G401 (cell line): ENCODE results near the gene AMH. TPM values are rescaled to one million over a fixed set of nuclear protein-coding genes. Genes with fewer than 3 reads are reported as not detected.

Source experiments
- DNase-seq: peaks from one replicate; pipeline ENCODE4 v3.0.0-alpha.2; 2015; ENCODE audit warnings: low spot score
- in situ Hi-C: cut with HindIII; loops from 2 replicates; pipeline ENCODE4 v1.10.0; 2016; ENCODE audit warnings: low sequenced_read_pairs, mixed read lengths
- total RNA-seq: library from RNA; depleted of rRNA; stranded (reverse); fragments of >200 nt; shearing (Covaris generic); gene quantifications from 2 replicates; pipeline ENCODE4 v1.2.3, GENCODE V29; 2014

The AMH gene
- total RNA-seq, 1 experiment from 2014 or later: 2.6 TPM

DNA sequence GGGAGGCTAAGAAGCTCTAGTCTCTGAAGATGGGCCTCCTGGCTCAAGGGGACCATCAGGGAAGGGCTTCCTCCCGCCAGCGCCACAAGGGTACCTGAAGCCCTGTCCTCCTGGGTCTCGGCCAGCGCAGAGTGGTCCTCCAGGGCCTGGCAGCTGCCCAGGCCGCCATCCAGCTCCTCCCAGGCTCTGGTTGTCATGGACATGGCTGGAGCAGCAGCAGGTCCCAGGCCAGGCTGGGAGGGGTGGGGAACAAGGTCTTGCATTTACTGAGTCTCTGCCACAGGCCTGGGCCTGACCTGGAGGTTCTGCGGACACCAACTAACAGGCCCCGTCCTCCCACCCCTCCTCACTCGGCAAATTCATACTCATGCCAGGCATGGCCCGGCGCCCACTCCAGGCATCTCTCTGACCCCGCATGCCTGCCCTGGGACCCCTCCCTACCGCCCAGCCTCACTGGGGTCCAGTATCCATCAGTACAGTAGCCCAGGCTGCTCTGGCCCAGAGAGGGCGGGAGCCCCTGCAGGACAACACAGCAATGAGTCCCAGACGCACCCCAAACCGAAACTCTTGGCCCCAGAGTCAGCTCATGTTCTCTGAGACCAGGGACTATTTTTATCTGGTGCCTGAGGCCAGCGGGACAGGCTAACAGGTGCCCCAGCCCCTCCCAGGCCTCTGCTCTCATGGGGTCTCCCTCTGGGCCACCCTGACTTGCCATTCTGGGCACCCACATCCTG, 6.2 kb downstream of the AMH start:
- DNase-seq: no peak
- in situ Hi-C loops: no loop called here

DNA sequence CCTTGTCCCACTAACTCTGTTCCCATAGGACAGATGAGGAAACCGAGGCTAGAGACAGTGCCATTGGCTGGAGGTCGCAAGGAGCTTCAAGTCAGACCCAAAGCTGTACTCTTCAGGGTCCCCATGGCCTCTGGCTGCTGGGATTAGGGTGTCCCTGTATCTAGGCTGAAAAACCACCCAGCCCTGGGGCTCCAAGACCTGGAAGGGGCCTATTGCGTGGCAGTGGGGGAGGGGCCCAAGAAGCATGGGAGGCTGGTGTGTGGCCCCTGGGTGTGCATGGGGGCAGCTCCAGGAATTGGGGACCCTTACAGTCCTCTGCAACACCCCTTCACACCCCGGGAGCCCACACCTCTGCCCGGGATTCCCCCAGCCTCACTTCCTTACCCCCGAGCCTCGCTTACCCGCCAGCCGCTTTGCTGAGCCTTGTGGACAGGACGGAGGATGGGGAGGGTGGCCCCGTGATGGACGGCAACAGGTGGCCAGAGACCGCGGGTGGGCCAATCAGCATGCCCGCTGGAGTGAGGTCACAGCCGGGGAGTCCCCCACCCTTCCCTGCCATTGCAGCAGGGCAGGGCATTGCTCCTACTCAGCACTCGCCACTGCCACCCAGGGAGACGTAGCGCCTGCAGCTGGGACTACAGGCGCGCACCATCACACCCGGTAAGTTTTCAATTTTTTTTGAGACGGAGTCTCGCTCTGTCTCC, 7.0 kb downstream of the AMH start, which contains the start of gene JSRP1:
JSRP1 (minus strand) TSS at position 436 of the 704 bp plus-strand sequence. CDS start 1,103 bp downstream, outside the sequence.
- no peak for DNase-seq
- in situ Hi-C loops: no loop called here

DNA sequence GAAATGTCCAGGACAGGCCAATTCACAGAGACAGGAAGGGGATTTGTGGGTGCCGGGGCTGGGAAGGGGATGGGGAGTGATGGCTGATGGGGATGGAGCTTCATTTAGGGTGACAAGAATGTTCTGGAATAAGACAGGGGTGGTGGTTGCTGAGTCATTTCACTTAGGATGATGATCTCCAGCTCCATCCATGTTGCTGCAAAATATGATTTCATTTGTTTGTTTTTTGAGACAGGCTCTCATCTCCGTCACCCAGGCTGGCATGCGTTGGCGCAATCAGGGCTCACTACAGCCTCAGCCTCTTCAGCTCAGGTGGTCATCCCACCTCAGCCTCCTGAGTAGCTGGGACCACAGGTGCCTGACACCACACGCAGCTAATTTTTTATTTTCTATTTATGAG, 10.2 kb downstream of the AMH start:
- DNase-seq: no peak
- in situ Hi-C loops: no loop called here

DNA sequence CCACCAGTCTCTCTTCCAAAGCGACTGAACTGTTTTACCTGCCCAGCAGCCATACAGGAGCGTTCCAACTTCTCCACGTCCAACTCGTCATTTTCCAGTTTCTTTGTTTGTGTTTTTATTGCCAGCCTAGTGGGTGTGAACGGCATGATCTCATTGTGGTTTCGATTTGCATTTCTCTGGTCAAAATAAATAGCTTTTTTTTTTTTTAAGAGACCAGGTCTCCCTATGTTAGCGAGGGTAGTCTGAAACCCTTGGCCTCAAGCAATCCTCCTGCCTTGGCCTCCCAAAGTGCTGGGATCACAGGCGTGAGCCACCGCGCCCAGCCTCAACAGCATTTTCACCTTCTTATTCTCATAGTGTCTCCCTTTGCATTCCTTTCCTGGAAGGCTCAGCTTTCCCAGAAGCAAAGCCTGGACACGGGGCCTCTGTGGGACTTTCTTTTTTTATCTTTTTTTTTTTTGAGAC, 11.2 kb downstream of the AMH start:
- in situ Hi-C loops: no loop called here
- DNase-seq: no peak

DNA sequence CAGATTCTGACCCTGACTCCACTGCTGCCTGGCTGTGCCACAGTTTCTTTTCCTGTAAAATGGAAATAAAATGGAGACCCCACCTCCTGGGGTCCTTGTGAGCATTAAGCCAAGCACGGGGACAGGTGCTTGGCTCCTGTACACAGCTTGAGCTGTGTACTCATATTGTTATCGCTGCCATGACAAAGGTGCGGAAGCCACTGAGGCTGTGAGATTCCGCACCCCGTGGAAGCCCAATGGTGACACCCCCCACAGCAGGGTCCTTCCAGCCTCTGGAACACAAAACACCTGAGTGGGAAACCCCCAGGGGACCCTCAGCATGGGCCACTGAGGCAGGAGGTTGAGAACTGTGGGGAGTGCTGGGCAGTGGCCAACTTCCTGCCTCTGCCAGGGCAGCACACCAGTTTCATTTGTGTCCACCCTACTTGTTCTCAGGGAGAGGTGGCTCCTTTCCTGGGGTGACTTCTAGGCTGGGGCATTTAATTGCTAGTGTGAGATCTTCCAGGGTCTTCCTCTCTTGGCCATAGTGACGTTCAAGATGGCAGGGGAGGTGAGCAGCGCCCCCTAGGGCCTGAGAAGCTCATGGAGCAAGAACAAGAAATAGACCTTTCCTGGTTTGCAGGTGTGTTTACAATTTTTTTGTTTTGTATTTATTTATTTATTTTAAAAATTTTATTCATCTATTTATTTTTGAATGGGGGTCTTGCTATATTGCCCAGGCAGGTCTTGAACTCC, 12.5 kb downstream of the AMH start:
- in situ Hi-C loops: no loop called here
- DNase-seq: no peak

DNA sequence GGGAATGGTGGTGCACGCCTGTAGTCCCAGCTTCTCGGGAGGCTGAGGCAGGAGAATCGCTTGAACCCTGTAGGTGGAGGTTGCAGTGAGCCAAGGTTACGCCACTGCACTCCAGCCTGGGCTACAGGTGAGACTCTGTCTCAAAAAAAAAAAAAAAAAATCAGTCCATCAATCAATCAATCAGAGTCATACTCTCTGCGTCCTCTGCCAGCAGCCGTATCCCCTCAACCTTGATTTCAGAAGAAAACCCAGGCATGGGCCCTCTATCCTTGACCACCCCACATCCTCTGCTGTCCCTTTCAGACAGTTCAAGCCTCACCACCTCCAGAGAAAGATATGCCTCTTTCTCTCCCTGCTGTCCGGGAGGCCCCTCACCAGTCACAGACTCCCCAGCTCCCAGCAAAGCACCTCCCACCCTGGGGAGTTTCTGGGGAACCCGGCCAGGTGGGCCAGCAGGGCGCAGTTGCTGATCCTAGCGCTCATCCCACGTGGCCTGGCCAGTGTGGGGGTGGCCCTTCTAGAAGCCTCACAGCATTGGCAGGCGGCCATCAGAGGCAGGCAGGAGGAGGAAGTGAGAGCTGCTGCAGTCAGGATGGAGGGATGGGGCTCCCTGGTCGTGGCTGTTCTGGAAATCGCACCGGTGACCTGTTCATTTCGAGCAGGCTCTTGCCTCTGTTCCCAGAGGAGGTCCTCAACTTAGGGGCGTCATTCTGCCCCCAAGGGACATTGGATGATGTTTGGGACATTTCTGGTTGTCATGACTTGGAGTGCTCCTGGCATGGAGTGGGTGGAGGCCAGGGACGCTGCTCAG, 17.3 kb downstream of the AMH start:
- peak; percentile 83 for DNase-seq
- in situ Hi-C loops: no loop called here

DNA sequence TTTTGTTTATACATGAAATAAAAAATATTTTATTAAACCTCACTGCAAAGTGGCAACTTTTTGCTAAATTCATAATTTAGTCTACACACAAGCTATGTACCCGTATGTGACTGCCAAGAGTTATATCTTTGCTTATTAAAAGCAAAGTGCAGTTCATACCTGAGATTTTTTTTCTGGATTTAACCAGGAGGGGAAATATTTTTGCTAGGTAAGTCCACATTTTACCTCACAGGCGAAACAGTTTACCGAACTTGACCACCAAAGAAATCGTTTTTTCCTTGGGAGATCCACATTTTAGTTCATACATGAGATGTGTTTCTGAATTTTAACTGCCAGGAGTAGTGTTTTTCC, 19.3 kb downstream of the AMH start:
- in situ Hi-C loops: no loop called here
- DNase-seq: no peak

DNA sequence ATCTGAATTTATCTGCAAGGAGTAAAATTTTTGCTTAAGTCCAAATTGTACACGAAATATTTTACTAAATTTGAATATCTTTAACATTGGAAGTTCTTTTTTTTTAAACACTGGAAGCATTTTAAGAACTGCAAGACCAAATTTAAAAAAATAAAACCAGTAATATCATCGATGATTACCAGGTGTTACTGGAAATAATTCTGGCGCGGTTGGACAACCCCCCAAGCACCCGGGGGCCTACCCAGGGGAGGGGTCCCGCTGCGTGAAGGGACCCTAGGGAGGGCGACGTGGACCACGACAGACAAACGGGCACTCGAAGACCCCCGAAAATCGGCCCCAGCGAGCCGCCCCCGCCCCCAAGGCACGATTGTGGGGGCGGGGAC, 19.7 kb downstream of the AMH start:
- no peak for DNase-seq
- in situ Hi-C loops: no loop called here

DNA sequence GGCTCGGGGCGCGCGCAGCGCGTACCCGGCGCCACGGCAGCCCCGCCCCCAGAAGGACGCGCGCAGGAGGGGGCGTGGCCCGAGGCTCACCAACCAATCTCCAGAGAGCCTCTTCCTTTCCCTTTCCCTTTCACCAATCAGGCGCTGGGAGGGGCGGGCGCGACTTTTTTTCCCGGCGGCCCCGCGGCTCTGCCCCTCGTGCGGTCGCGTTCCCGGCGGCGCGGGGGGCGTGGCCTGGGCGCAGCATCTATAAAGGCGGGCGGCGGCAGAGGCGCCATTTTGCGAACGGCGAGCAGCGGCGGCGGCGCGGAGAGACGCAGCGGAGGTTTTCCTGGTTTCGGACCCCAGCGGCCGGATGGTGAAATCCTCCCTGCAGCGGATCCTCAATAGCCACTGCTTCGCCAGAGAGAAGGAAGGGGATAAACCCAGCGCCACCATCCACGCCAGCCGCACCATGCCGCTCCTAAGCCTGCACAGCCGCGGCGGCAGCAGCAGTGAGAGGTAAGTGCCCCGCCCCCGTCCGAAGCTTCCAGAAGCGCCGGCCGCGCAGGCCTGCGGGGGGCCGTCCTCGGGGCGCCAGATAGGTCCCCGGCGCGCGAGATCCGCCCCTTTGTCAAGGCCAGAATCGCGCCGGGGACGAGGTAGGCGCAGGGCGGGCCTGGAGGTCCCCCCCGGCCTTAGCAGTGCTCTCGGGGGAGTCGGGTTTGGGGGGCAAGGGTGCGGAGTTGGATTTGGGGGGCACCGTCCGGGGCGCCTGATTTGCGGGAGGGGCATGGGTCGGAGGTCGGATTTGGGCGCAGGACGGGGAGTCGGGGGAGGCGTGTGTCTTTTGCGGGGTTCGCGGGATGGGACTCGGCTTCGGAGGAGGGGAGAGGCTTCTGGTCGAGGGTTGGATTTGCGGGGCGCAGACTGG, 20.4 kb downstream of the AMH start:
- peak; percentile 97 for DNase-seq
- in situ Hi-C loops: no loop called here

DNA sequence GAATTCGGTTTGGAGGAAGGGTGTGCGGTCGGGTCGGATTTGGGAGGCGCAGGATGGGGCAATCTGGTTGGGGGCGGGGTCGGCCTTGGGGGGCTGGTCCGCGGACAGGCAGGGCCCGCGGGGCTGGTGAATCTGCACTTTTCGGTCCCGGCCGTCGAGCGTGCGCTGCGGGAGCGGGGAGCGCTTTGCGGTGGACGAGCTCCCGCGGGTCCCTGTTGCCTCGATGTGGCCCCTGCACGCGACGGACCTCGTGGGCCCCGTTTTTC, 21.0 kb downstream of the AMH start:
- DNase-seq: no peak
- in situ Hi-C loops: no loop called here

DNA sequence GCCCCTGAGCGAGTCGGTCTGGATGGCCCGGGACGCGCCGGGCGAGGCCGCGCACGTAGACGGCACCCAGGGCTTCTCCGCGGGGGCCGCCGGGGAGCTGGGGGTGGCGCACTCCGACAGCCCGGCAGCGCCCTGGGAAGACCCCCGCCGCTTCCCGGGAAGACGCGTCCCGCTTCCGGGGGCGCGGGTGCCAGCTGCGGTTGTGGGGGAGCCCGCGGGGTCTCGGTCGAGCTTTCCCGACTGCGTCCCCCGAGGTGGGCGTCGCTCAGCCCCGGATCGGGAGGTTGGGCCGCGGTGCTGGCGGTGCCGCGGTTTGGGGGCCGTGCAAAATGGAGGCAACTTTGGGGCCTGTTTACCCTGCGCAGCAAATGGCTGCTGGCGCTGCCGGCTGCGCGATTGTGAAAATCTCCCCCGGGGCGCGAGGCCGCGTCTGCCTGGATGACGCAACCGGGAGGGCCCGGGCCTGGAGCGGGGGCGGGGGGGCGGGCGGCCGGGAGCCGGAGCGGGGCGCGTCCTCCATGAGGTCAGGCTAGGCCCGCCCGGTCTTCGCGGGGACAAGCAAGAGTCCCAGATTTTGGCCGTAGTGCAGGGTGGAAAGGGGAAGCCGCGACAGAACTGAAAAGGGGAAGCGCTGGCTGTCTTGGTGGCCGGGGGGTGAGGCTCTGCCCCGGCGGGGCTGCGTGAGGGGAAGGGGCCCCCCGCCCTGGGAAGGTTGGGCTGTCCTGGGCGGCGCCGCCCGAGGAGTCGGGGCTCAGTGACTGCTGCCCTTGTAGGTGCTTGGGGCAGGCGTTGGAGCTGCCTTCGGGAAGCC, 21.5 kb downstream of the AMH start:
- in situ Hi-C loops: no loop called here
- DNase-seq: peak; percentile 47

DNA sequence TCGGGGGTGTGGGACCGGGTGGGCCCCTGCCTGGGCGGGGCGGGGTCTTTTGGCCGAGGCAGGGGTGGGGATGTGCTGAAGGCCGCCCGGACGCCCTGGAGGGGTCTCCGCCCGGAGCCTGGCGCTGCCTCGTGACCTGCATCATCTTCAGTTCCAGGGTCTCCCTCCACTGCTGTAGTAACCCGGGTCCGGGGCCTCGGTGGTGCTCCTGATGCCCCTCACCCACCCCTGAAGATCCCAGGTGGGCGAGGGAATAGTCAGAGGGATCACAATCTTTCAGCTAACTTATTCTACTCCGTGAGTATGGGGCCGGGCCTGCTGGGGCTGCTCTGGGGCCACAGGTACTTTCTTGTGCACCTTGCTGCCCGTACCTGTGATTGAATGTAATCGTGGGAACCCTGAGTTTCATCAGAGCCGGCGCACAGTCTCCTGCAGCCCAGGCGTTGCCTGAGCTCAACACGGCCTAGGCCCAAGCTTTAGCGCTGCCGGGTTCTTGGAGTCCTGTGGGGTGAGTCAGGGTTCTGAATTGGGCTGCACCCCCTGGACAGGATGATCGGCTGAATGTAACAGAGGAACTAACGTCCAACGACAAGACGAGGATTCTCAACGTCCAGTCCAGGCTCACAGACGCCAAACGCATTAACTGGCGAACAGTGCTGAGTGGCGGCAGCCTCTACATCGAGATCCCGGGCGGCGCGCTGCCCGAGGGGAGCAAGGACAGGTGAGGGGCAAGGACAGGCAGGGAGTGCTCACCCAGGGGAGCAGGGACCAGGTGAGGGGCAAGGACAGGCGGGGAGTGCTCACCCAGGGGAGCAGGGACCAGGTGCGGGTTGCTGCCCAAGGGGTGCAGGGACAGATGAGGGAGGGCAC, 22.3 kb downstream of the AMH start:
- DNase-seq: peak; percentile 38
- in situ Hi-C loops: no loop called here

DNA sequence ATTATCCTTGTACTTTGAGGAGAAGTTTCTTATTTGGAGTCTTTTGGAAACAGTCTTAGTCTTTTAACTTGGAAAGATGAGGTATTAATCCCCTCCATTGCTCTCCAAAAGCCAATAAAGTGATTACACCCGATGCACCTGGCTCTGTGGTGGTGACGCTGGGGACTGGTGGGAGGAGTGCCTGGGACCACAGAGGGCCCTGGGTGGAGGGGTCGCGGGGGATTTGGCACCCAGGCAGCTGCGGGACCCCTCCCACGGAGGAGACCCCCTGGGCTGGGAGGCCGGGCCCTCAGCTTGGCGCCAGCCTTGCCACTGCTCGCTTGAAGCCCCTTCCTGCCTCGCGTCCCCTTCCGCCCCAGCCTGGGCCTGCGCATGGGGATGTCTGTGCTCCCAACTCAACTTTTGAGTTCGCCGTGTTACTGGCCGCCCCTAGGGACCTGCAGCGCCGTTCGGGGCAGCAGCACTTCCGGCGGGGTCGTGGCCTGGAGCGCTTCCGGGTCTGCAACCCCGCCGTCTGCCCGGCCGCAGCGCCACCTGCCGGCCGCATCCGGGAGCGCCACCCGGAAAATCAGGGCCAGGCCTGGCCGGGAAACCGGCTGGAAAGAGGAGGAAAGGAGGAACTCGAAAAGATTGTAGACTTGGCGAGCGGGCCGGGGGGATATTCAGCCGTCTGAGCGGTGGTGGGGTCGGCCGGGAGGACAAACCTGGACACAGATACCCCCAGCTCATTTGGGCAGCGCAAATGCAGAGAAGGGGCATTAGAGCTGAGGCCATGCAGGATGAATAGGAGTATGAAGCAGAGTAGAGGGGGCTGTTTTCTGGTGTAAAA, 24.4 kb downstream of the AMH start:
- peak; percentile 63 for DNase-seq
- in situ Hi-C loops: no loop called here

DNA sequence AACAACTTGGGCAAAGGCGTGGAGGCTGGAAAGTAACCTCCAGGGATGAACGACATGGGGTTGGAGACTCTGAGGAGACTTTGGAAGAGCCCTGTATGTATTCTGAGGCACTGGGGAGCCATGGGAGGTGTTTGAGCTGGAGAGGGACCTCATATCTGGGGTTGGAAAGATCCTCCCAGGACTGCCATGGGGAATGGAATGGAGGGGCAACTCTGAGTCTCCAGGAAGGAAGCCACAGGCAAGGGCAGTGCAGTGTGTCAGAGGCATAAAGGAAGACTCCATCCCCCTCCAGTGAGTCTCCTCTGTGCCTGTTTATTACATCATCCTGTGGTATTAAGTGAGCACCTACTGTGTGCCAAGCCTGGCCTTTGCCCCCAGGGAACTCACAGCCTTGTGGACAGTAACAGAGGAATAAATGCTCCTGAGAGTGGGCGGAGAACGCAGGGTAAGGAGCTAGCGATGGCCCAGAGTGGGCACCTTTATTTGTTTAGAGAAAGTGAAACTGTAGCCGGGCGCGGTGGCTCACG, 25.1 kb downstream of the AMH start:
- in situ Hi-C loops: no loop called here
- DNase-seq: no peak

DNA sequence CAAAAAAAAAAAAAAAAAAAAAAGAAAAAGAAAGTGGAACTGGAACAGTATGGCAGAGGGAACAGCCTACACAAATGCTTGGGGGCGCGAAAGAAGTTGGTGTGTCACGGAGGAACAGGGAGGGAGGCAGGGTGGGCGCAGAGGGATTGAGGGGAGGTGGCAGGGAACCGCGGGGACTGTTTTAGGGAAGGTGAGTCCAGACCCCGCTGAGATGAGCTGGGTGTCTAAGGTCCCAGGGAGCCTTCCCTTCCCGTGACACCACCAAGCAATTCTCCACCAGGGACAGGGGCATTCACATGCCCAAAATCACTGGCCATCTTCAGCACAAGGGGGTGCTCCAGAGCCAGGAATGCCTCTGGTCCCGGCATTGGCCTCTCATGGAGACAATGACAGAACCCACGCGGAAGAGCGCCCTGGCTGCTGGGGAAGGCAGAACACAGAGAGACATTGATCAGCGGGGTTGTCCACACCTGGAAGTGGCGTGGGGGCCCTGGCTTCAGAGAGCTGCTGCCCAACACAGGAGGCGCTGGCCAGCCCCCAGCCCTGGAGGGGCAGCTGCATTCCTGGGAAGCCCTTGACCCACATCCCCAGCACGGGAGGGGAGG, 25.9 kb downstream of the AMH start:
- peak; percentile 80 for DNase-seq
- in situ Hi-C loops: no loop called here
